CD1c-positive myeloid dendritic cell (primary cell): ENCODE measurements around the gene NUDT11.
A peak's percentile ranks its signal among the peaks of the same experiment; 100 is the strongest.
"Not testable (repeated sequence)": the region's sequence is repeated elsewhere in the genome, so short reads cannot be mapped to it uniquely, and the experiment has no call there.

Experiments
- DNase-seq: peaks from one replicate; pipeline ENCODE4 v3.0.0-alpha.2; 2016; ENCODE audit errors: extremely low spot score

NUDT11 gene

GRCh38 chrX:51496501-51497291, at the start of gene NUDT11:
Gene NUDT11 (minus strand): TSS chrX:51496592. CDS start chrX:51496444, 148 bp downstream.
- DNase-seq: peak; percentile 17

GRCh38 chrX:51520393-51520792, 24.0 kb upstream of the NUDT11 start:
- no peak for DNase-seq

- DNase-seq: not testable (repeated sequence)
Measured at GRCh38 chrX:51519131-51519530, 22.7 kb upstream of the NUDT11 start.

GRCh38 chrX:51507551-51507950, 11.2 kb upstream of the NUDT11 start:
- no peak for DNase-seq

- DNase-seq: not testable (repeated sequence)
Measured at GRCh38 chrX:51495701-51496488, 497 bp downstream of the NUDT11 start.

GRCh38 chrX:51494409-51494808, 2.0 kb downstream of the NUDT11 start:
- DNase-seq: no peak

- no peak for DNase-seq
Measured at GRCh38 chrX:51487960-51488267, 8.5 kb downstream of the NUDT11 start.

GRCh38 chrX:51484616-51485015, 11.8 kb downstream of the NUDT11 start:
- no peak for DNase-seq

GRCh38 chrX:51482411-51482810, 14.0 kb downstream of the NUDT11 start:
- not testable (repeated sequence) for DNase-seq

- no peak for DNase-seq
Measured at GRCh38 chrX:51476930-51477329, 19.5 kb downstream of the NUDT11 start.

GRCh38 chrX:51463322-51463721, 33.1 kb downstream of the NUDT11 start:
- DNase-seq: no peak

GRCh38 chrX:51461053-51462044, 35.0 kb downstream of the NUDT11 start:
- DNase-seq: peak; percentile 30

- peak; percentile 17 for DNase-seq
Measured at GRCh38 chrX:51459125-51459524, 37.3 kb downstream of the NUDT11 start.

GRCh38 chrX:51456814-51457213, 39.6 kb downstream of the NUDT11 start:
- no peak for DNase-seq

GRCh38 chrX:51456246-51456645, 40.1 kb downstream of the NUDT11 start:
- DNase-seq: no peak

- DNase-seq: no peak
Measured at GRCh38 chrX:51440365-51440764, 56.0 kb downstream of the NUDT11 start.
